CD4-positive, alpha-beta memory T cell (primary cell): ENCODE data around the gene SERTAD2. TPM values are rescaled to one million over a fixed set of nuclear protein-coding genes. Genes with fewer than 3 reads are reported as not detected.

ENCODE experiments used
- CTCF ChIA-PET: fragments of 350-600 bp; sonication (Branson Sonifier 250); formaldehyde crosslinking; loops from one replicate; lab custom pipeline; 2021; ENCODE audit warnings: inconsistent platforms; ENCODE audit not compliant: partially characterized antibody; lab: Charles Lee
- POLR2A ChIA-PET: fragments of 350-600 bp; sonication (Branson Sonifier 250); formaldehyde crosslinking; loops from one replicate; lab custom pipeline; 2021; ENCODE audit not compliant: partially characterized antibody; lab: Charles Lee
- DNase-seq, 5 donors: peaks; one replicate each; pipeline versions ENCODE4 v3.0.0 to v3.0.0-alpha.2; 2020 to 2022; ENCODE audit warnings: mixed read lengths in 1 of 5
- H3K27ac ChIP-seq: one replicate; pipeline ENCODE4 v1.7.0; 2013; ENCODE audit warnings: low read depth, low read length
- H3K27me3 ChIP-seq: 2 replicates; pipeline ENCODE4 v1.7.0; 2013; ENCODE audit warnings: mild to moderate bottlenecking, low read length, moderate library complexity; ENCODE audit not compliant: insufficient read depth
- H3K36me3 ChIP-seq: 2 replicates; pipeline ENCODE4 v1.7.0; 2013; ENCODE audit warnings: mild to moderate bottlenecking, low read length, moderate library complexity; ENCODE audit not compliant: insufficient read depth
- H3K4me1 ChIP-seq: 2 replicates; pipeline ENCODE4 v1.7.0; 2013; ENCODE audit warnings: mild to moderate bottlenecking, low read length, moderate library complexity; ENCODE audit not compliant: insufficient read depth
- H3K4me3 ChIP-seq, 2 donors: one replicate each; pipeline ENCODE4 v1.7.0; 2013; ENCODE audit warnings: low read length in 2 of 2, mild to moderate bottlenecking in 1 of 2
- H3K9me3 ChIP-seq, 2 donors: one replicate each; pipeline ENCODE4 v1.7.0; 2013; ENCODE audit warnings: low read length in 2 of 2, control low read depth in 1 of 2; ENCODE audit not compliant: control insufficient read depth in 1 of 2
- H3K27ac Mint-ChIP-seq, 7 donors: one replicate each; pipeline ENCODE4 v1.8.0; 2020 to 2021; ENCODE audit warnings: mixed read lengths in 7 of 7, mild to moderate bottlenecking in 6 of 7, inconsistent platforms in 3 of 7, moderate library complexity in 3 of 7
- H3K27me3 Mint-ChIP-seq, 2 donors: one replicate each; pipeline ENCODE4 v1.8.0; 2020 to 2021; ENCODE audit warnings: mixed read lengths in 2 of 2
- H3K36me3 Mint-ChIP-seq, 2 donors: one replicate each; pipeline ENCODE4 v1.8.0; 2020 to 2021; ENCODE audit warnings: mixed read lengths in 2 of 2, inconsistent platforms in 1 of 2, mild to moderate bottlenecking in 1 of 2
- H3K4me1 Mint-ChIP-seq, 4 donors: one replicate each; pipeline ENCODE4 v1.8.0; 2020 to 2021; ENCODE audit warnings: mixed read lengths in 4 of 4, mild to moderate bottlenecking in 1 of 4
- H3K4me3 Mint-ChIP-seq, 8 donors: one replicate each; pipeline ENCODE4 v1.8.0; 2020 to 2021; ENCODE audit warnings: mixed read lengths in 8 of 8, mild to moderate bottlenecking in 7 of 8, moderate library complexity in 6 of 8, inconsistent platforms in 3 of 8
- H3K9me3 Mint-ChIP-seq, 8 donors: one replicate each; pipeline ENCODE4 v1.8.0; 2020 to 2021; ENCODE audit warnings: mixed read lengths in 8 of 8, mild to moderate bottlenecking in 5 of 8, inconsistent platforms in 3 of 8, moderate library complexity in 1 of 8
- intact Hi-C: fragments of 100-400 bp; cut with micrococcal nuclease; formaldehyde crosslinking; loops from one replicate; pipeline ENCODE4 v1.15.1; 2023
- polyA plus RNA-seq, 2 donors: library from polyadenylated mRNA; unstranded; fragments of 300-500 nt; fragmentation: Illumina TruSeq; gene quantifications; one replicate each; pipeline ENCODE4 v1.2.3, GENCODE V29; 2021
- total RNA-seq, 2 experiments: library from RNA; stranded (reverse); gene quantifications; one replicate each; pipeline ENCODE4 v1.2.3, GENCODE V29; 2021

SERTAD2 gene
- total and polyA plus RNA-seq, 4 experiments from 2014 or later = 2.6 to 24.6 (median 14.5) TPM

GRCh38 chr2:64601034-64601754 lies 52.5 kb downstream of the SERTAD2 start:
- Histone ChIP-seq H3K27me3 (no peaks in the 10 kb centered on the region), H3K4me3 (no peak overlapping the region), H3K4me1 (peaks cover 5% of the 10 kb centered on the region), H3K9me3 (no peaks in the 10 kb centered on the region), H3K36me3 (no peaks in the 10 kb centered on the region), H3K27ac (no peak overlapping the region)
- Mint-ChIP-seq H3K4me1 (peaks cover 5 to 19% (median 11%) of the 10 kb centered on the region in 4 donors), H3K27me3 (no peaks in the 10 kb centered on the region), H3K27ac (no peak overlapping the region), H3K36me3 (no peaks in the 10 kb centered on the region), H3K9me3 (no peaks in the 10 kb centered on the region), H3K4me3 (no peak overlapping the region)
- CTCF ChIA-PET = interaction anchor here (0.6 kb wide), 1 partner anchor 285 kb away, joined by 3 read pairs; no protein-coding TSS in a partner anchor
- DNase-seq = no peak
- intact Hi-C loops = loop anchor here (10.0 kb wide), 2 partner anchors 454 to 456 kb away; partner anchors contain the start of genes CEP68 and PELI1
- POLR2A ChIA-PET = interaction anchor here (1.0 to 1.1 kb wide), 2 partner anchors 9 to 53 kb away, joined by 3 to 4 read pairs; partner anchors contain the start of gene SERTAD2

- H3K4me1 Mint-ChIP-seq = peaks cover 5 to 14% (median 8%) of the 10 kb centered on the region in 4 donors
- ChIA-PET POLR2A (no interaction called here), CTCF (interaction anchor here (0.6 to 1.4 kb wide), 5 partner anchors 9 to 273 kb away, joined by 3 to 5 read pairs (median 4); no protein-coding TSS in a partner anchor)
- H3K9me3 ChIP-seq = no peaks in the 10 kb centered on the region
- no peaks in the 10 kb centered on the region for H3K36me3 ChIP-seq
- no peaks in the 10 kb centered on the region for H3K27me3 ChIP-seq
- no peak for DNase-seq
- no peaks in the 10 kb centered on the region for H3K9me3 Mint-ChIP-seq
- H3K4me1 ChIP-seq = no peaks in the 10 kb centered on the region
- no peak overlapping the region for H3K4me3 ChIP-seq
- no peaks in the 10 kb centered on the region for H3K27me3 Mint-ChIP-seq
- peak overlapping the region in 3 of 7 donors; percentile 3 to 64 (median 23) for H3K27ac Mint-ChIP-seq
- H3K27ac ChIP-seq = no peak overlapping the region
- H3K4me3 Mint-ChIP-seq = no peak overlapping the region
- intact Hi-C loops = no loop called here
- no peaks in the 10 kb centered on the region for H3K36me3 Mint-ChIP-seq
These were observed 54.2 kb downstream of the SERTAD2 start for GRCh38 chr2:64599469-64599868.

GRCh38 chr2:64598226-64598625 lies 55.5 kb downstream of the SERTAD2 start:
- Histone ChIP-seq H3K36me3 (no peaks in the 10 kb centered on the region), H3K27me3 (no peaks in the 10 kb centered on the region), H3K9me3 (no peaks in the 10 kb centered on the region), H3K4me3 (no peak overlapping the region), H3K4me1 (no peaks in the 10 kb centered on the region), H3K27ac (no peak overlapping the region)
- Mint-ChIP-seq H3K27ac (peak overlapping the region in 1 of 7 donors; percentile 3), H3K9me3 (no peaks in the 10 kb centered on the region), H3K4me3 (no peak overlapping the region), H3K4me1 (peaks cover 5 to 14% (median 8%) of the 10 kb centered on the region in 4 donors), H3K27me3 (no peaks in the 10 kb centered on the region), H3K36me3 (no peaks in the 10 kb centered on the region)
- POLR2A ChIA-PET = no interaction called here
- intact Hi-C loops = no loop called here
- CTCF ChIA-PET = no interaction called here
- no peak for DNase-seq

GRCh38 chr2:64595397-64596176 lies 58.1 kb downstream of the SERTAD2 start:
- no peaks in the 10 kb centered on the region for H3K27me3 ChIP-seq
- H3K4me3 ChIP-seq = no peak overlapping the region
- DNase-seq = no peak
- POLR2A ChIA-PET = interaction anchor here (3.7 kb wide), 1 partner anchor 12 kb away, joined by 13 read pairs; no protein-coding TSS in a partner anchor
- Mint-ChIP-seq H3K9me3 (no peaks in the 10 kb centered on the region), H3K27ac (no peak overlapping the region), H3K4me1 (peaks cover 5 to 14% (median 8%) of the 10 kb centered on the region in 4 donors), H3K4me3 (no peak overlapping the region), H3K27me3 (no peaks in the 10 kb centered on the region), H3K36me3 (peaks cover 13 to 16% of the 10 kb centered on the region in 2 donors)
- H3K4me1 ChIP-seq = no peaks in the 10 kb centered on the region
- no peaks in the 10 kb centered on the region for H3K9me3 ChIP-seq
- H3K36me3 ChIP-seq = peaks cover 14% of the 10 kb centered on the region
- H3K27ac ChIP-seq = no peak overlapping the region
- CTCF ChIA-PET = interaction anchor here (1.0 to 1.6 kb wide), 5 partner anchors 9 to 268 kb away, joined by 3 read pairs; no protein-coding TSS in a partner anchor
- intact Hi-C loops = no loop called here

- POLR2A ChIA-PET = interaction anchor here (3.7 kb wide), 1 partner anchor 13 kb away, joined by 13 read pairs; no protein-coding TSS in a partner anchor
These were observed 59.3 kb downstream of the SERTAD2 start for GRCh38 chr2:64594226-64594989.

GRCh38 chr2:64593035-64593655 lies 60.6 kb downstream of the SERTAD2 start:
- Histone ChIP-seq H3K9me3 (no peaks in the 10 kb centered on the region), H3K27ac (no peak overlapping the region), H3K36me3 (peaks cover 24% of the 10 kb centered on the region), H3K27me3 (no peaks in the 10 kb centered on the region), H3K4me3 (no peak overlapping the region), H3K4me1 (no peaks in the 10 kb centered on the region)
- peaks cover 28 to 35% of the 10 kb centered on the region in 2 donors for H3K36me3 Mint-ChIP-seq
- H3K9me3 Mint-ChIP-seq = no peaks in the 10 kb centered on the region
- H3K4me3 Mint-ChIP-seq = no peak overlapping the region
- no peak for DNase-seq
- CTCF ChIA-PET = interaction anchor here (1.1 to 1.6 kb wide), 2 partner anchors 13 to 15 kb away, joined by 3 read pairs; no protein-coding TSS in a partner anchor
- no peaks in the 10 kb centered on the region for H3K27me3 Mint-ChIP-seq
- H3K4me1 Mint-ChIP-seq = no peaks in the 10 kb centered on the region
- intact Hi-C loops = no loop called here
- POLR2A ChIA-PET = interaction anchor here (3.7 kb wide), 1 partner anchor 15 kb away, joined by 13 read pairs; no protein-coding TSS in a partner anchor
- no peak overlapping the region for H3K27ac Mint-ChIP-seq

More at GRCh38 chr2:64594226-64594989, 59.3 kb downstream of the SERTAD2 start:
- H3K9me3 ChIP-seq = no peaks in the 10 kb centered on the region
- H3K27me3 Mint-ChIP-seq = no peaks in the 10 kb centered on the region
- H3K4me1 ChIP-seq = no peaks in the 10 kb centered on the region
- no peak overlapping the region for H3K4me3 Mint-ChIP-seq
- DNase-seq = no peak
- no peaks in the 10 kb centered on the region for H3K9me3 Mint-ChIP-seq
- peaks cover 20% of the 10 kb centered on the region for H3K36me3 ChIP-seq
- H3K27me3 ChIP-seq = no peaks in the 10 kb centered on the region
- peaks cover 21 to 24% of the 10 kb centered on the region in 2 donors for H3K36me3 Mint-ChIP-seq
- intact Hi-C loops = no loop called here
- H3K4me1 Mint-ChIP-seq = peaks cover 3 to 8% (median 3%) of the 10 kb centered on the region in 4 donors
- CTCF ChIA-PET = interaction anchor here (0.7 to 1.6 kb wide), 7 partner anchors 8 to 279 kb away, joined by 3 to 5 read pairs (median 3); no protein-coding TSS in a partner anchor
- peak overlapping the region in 1 of 7 donors; percentile 16 for H3K27ac Mint-ChIP-seq
- H3K4me3 ChIP-seq = no peak overlapping the region
- no peak overlapping the region for H3K27ac ChIP-seq
